B cell (primary cell): ENCODE data around the gene GRID2. TPM values are rescaled to one million over a fixed set of nuclear protein-coding genes. Genes with fewer than 3 reads are reported as not detected.

ENCODE experiments used
- ATAC-seq: fragments of 200-7000 bp; cut with Tn5 transposase; one replicate; pipeline ENCODE4 v1.10.0; 2021; ENCODE audit warnings: low read depth, mild to moderate bottlenecking, moderate number of reproducible peaks, moderate library complexity
- CTCF ChIA-PET: fragments of 350-600 bp; sonication (Branson Sonifier 250); formaldehyde crosslinking; loops from one replicate; lab custom pipeline; 2021; ENCODE audit warnings: antibody characterized with exemption, inconsistent platforms; lab: Charles Lee
- POLR2A ChIA-PET: fragments of 350-600 bp; sonication (Branson Sonifier 250); formaldehyde crosslinking; loops from one replicate; lab custom pipeline; 2021; ENCODE audit warnings: antibody characterized with exemption; lab: Charles Lee
- DNase-seq: peaks from one replicate; pipeline ENCODE4 v3.0.0; 2013
- H2AFZ ChIP-seq: 2 replicates; pipeline ENCODE4 v1.6.1; 2012; ENCODE audit warnings: mild to moderate bottlenecking, low read depth, low read length; ENCODE audit not compliant: insufficient read depth, poor library complexity, severe bottlenecking
- H3K27ac ChIP-seq, 2 donors: 1 replicate in 1 of 2; 2 replicates in 1 of 2; pipeline ENCODE4 v1.5.1; 2012 to 2013; ENCODE audit warnings: low read length in 2 of 2, mild to moderate bottlenecking in 2 of 2, moderate library complexity in 1 of 2
- H3K27me3 ChIP-seq, 4 experiments: fragments of 200-600 bp in 1 of 4; sonication (generic) in 1 of 4; replicated peaks in 1 of 4; 1 replicate in 2 of 4; 2 replicates in 2 of 4; pipeline versions ENCODE4 v1.6.1 to v1.7.0; 2013 to 2016; ENCODE audit warnings: low read length in 3 of 4, mild to moderate bottlenecking in 2 of 4, mixed read lengths in 1 of 4, moderate library complexity in 1 of 4; ENCODE audit not compliant: insufficient read depth in 4 of 4, control insufficient read depth in 3 of 4; ENCODE audit errors: control extremely low read depth in 1 of 4
- H3K36me3 ChIP-seq, 2 experiments: replicated peaks in 1 of 2; 1 replicate in 1 of 2; 2 replicates in 1 of 2; pipeline versions ENCODE4 v1.6.1 to v1.7.1; 2013; ENCODE audit warnings: low read length in 1 of 2; ENCODE audit not compliant: insufficient read depth in 2 of 2, control insufficient read depth in 1 of 2; ENCODE audit errors: control extremely low read depth in 1 of 2, extremely low read depth in 1 of 2
- H3K4me1 ChIP-seq, 2 donors: fragments of 200-600 bp in 1 of 2; sonication (generic) in 1 of 2; 1 replicate in 1 of 2; 2 replicates in 1 of 2; pipeline versions ENCODE4 v1.5.1 to v1.6.1; 2013 to 2017; ENCODE audit warnings: low read length in 2 of 2; ENCODE audit not compliant: control insufficient read depth in 2 of 2, insufficient read depth in 2 of 2
- H3K4me2 ChIP-seq: replicated peaks from 2 replicates; pipeline ENCODE3; 2012; ENCODE audit warnings: mild to moderate bottlenecking, low read depth, low read length; ENCODE audit not compliant: poor library complexity, severe bottlenecking
- H3K4me3 ChIP-seq, 5 experiments: fragments of 200-600 bp in 1 of 5; sonication (generic) in 1 of 5; 1 replicate in 3 of 5; 2 replicates in 2 of 5; pipeline versions ENCODE4 v1.5.1 to v1.7.0; 2011 to 2016; ENCODE audit warnings: low read length in 4 of 5, mild to moderate bottlenecking in 4 of 5, low read depth in 2 of 5, control low read depth in 1 of 5, moderate library complexity in 1 of 5; ENCODE audit not compliant: insufficient read depth in 1 of 5; ENCODE audit errors: control extremely low read depth in 1 of 5, extremely low read depth in 1 of 5
- H3K79me2 ChIP-seq: fragments of 200-600 bp; sonication (generic); one replicate; pipeline ENCODE4 v1.6.0; 2016; ENCODE audit warnings: low read length; ENCODE audit not compliant: control insufficient read depth, insufficient read depth
- H3K9ac ChIP-seq: fragments of 200-600 bp; sonication (generic); 2 replicates; pipeline ENCODE4 v1.6.1; 2017; ENCODE audit warnings: mild to moderate bottlenecking, low read length, moderate library complexity
- H3K9me3 ChIP-seq, 3 donors: one replicate each; pipeline versions ENCODE4 v1.6.1 to v1.7.1; 2013; ENCODE audit warnings: low read length in 2 of 3; ENCODE audit not compliant: control insufficient read depth in 2 of 3, insufficient read depth in 1 of 3; ENCODE audit errors: control extremely low read depth in 1 of 3
- H4K20me1 ChIP-seq: 2 replicates; pipeline ENCODE4 v1.6.0; 2012; ENCODE audit warnings: mild to moderate bottlenecking, low read length; ENCODE audit not compliant: insufficient read depth, control insufficient read depth, poor library complexity, severe bottlenecking
- H3K27ac Mint-ChIP-seq: one replicate; pipeline ENCODE4 v1.8.0; 2021; ENCODE audit warnings: mixed read lengths
- H3K27me3 Mint-ChIP-seq: one replicate; pipeline ENCODE4 v1.8.0; 2021; ENCODE audit warnings: mixed read lengths
- H3K4me1 Mint-ChIP-seq: one replicate; pipeline ENCODE4 v1.8.0; 2021; ENCODE audit warnings: mixed read lengths
- H3K4me3 Mint-ChIP-seq: one replicate; pipeline ENCODE4 v1.8.0; 2021; ENCODE audit warnings: mixed read lengths
- H3K9me3 Mint-ChIP-seq: one replicate; pipeline ENCODE4 v1.8.0; 2022; ENCODE audit warnings: mixed read lengths; ENCODE audit not compliant: insufficient read depth
- CTCF ChIP-seq: fragments of 200-600 bp; IDR thresholded peaks from one replicate; pipeline ENCODE4 v1.8.0; 2022; ENCODE audit warnings: antibody characterized with exemption, mild to moderate bottlenecking
- EZH2 ChIP-seq: IDR thresholded peaks from 2 replicates; pipeline ENCODE4 v1.6.1; 2012; ENCODE audit warnings: borderline replicate concordance, low read depth, mild to moderate bottlenecking, moderate library complexity, low read length; ENCODE audit not compliant: insufficient read depth, poor library complexity, severe bottlenecking
- intact Hi-C: fragments of 100-400 bp; cut with micrococcal nuclease; formaldehyde crosslinking; loops from one replicate; pipeline ENCODE4 v1.10.0; 2022
- polyA plus RNA-seq: library from polyadenylated mRNA; depleted of rRNA; stranded (reverse); fragments of >200 nt; gene quantifications from 2 replicates; pipeline ENCODE4 v1.2.3, GENCODE V29; 2012
- total RNA-seq, 2 donors: library from RNA; stranded (reverse); fragments of 120-200 nt in 1 of 2; gene quantifications; 1 replicate in 1 of 2; 2 replicates in 1 of 2; pipeline versions ENCODE4 v1.2.3 to v1.2.4, GENCODE V29; 2013 to 2022

The GRID2 gene
- total and polyA plus RNA-seq, 2 donors (not counting 1 experiment from before 2014, with no cell fraction given): not detected

GRCh38 chr4:92847026-92847425 is 543.3 kb downstream of the GRID2 start:
- intact Hi-C loops: no loop called here
- no peak for TF ChIP-seq CTCF
- no peak for TF ChIP-seq EZH2
- Mint-ChIP-seq H3K4me3 (no peak overlapping the region), H3K9me3 (no peaks in the 10 kb centered on the region), H3K27ac (no peak overlapping the region), H3K4me1 (no peaks in the 10 kb centered on the region), H3K27me3 (no peaks in the 10 kb centered on the region)
- ATAC-seq: no peak
- Histone ChIP-seq H3K4me3 (no peak overlapping the region), H2AFZ (no peak overlapping the region), H3K79me2 (no peaks in the 10 kb centered on the region), H4K20me1 (no peaks in the 10 kb centered on the region), H3K4me2 (no peak overlapping the region), H3K27me3 (no peaks in the 10 kb centered on the region), H3K27ac (no peak overlapping the region), H3K9me3 (no peaks in the 10 kb centered on the region), H3K9ac (no peak overlapping the region), H3K36me3 (no peaks in the 10 kb centered on the region), H3K4me1 (no peaks in the 10 kb centered on the region)
- CTCF ChIA-PET: no interaction called here
- POLR2A ChIA-PET: no interaction called here
- no peak for DNase-seq

- Histone ChIP-seq H3K27me3 (no peaks in the 10 kb centered on the region), H3K9me3 (peaks cover 0 to 1% (median 0%) of the 10 kb centered on the region in 3 donors), H3K4me2 (no peak overlapping the region), H3K79me2 (no peaks in the 10 kb centered on the region), H3K36me3 (no peaks in the 10 kb centered on the region), H3K27ac (no peak overlapping the region), H4K20me1 (no peaks in the 10 kb centered on the region), H3K4me1 (no peaks in the 10 kb centered on the region), H3K4me3 (no peak overlapping the region), H2AFZ (no peak overlapping the region), H3K9ac (no peak overlapping the region)
- TF ChIP-seq EZH2 (no peak), CTCF (no peak)
- peaks cover 2% of the 10 kb centered on the region for H3K9me3 Mint-ChIP-seq
- no peaks in the 10 kb centered on the region for H3K4me1 Mint-ChIP-seq
- intact Hi-C loops: no loop called here
- DNase-seq: no peak
- H3K27me3 Mint-ChIP-seq: no peaks in the 10 kb centered on the region
- H3K27ac Mint-ChIP-seq: no peak overlapping the region
- POLR2A ChIA-PET: no interaction called here
- ATAC-seq: no peak
- CTCF ChIA-PET: no interaction called here
- H3K4me3 Mint-ChIP-seq: no peak overlapping the region
These were observed 558.7 kb downstream of the GRID2 start for GRCh38 chr4:92862509-92862908.
